Superior temporal gyrus (tissue), 1 donor: ENCODE results near the gene TSPAN3.

Source experiments
- DNase-seq: peaks from one replicate; pipeline ENCODE4 v3.0.0-alpha.2; 2016; ENCODE audit errors: extremely low spot score

The TSPAN3 gene

DNA sequence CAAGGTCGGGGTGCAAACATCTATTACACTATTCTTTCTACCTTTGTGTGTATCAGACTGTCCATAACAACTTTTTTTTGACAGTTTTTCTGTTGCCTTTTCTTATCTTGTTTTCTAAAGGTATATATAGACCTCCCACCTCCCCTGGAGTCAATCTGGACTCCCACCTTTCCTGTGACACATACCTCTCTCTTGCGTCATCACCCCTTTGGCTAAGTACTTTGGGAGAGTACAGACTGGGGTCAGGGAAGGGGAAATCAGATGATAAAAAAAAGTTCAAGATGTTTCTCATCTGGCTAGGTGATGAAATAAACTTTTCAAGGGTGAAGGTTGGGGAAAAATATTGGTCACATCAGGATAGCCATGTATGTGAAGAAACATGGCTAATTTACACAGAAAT lies 17.2 kb downstream of the TSPAN3 start:
- DNase-seq: no peak

DNA sequence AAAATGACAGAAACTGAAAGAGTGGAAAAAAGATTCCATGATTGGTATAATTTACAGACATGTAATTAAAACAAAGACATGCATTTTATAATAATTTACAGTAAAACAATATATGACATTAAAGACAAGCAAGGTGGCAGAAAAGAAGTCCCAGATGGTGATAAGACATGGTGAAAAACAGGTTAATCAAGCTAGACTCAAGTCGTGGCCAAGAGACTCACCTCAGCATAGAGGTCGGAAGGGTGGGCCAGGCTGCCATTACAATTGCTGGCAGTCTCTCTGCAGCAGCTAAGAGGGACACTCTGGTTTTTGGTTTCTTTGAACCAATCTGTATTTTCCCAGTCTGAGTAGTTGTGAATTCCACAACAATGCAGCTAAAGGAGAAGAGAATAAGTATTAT lies 18.4 kb downstream of the TSPAN3 start:
- DNase-seq: no peak

DNA sequence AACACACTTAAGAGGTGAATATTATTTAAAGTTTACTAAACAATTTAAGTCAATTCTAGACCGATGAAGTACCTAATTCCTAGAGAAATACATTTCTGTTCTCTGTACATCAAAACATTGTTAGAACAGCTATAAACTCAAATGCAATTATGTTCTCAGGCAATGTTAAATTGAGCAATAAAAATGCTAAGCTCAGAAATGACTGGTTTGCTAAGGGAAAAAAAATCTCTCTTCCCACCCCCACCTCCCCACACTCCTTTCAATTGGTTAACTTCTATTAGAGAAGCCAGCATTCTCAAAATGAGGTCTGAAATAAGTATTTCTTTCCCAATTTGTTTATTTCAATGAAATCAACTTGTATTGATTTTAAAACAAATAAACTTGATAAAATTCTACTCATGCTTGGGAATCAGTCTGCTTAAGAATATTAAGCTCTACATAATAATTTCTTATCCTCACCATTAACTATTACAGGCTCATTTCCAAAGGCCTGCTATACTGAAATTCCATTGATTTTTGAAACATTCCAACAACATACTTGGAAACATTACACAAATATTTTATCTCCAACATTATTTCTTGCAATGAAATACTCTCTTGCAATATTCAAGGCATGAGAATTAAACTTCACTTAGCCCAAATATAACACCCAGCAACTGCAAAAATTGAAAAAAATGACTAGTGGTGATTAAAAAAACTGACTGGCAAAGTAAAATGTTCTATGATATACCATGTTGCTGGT lies 22.6 kb downstream of the TSPAN3 start:
- no peak for DNase-seq

DNA sequence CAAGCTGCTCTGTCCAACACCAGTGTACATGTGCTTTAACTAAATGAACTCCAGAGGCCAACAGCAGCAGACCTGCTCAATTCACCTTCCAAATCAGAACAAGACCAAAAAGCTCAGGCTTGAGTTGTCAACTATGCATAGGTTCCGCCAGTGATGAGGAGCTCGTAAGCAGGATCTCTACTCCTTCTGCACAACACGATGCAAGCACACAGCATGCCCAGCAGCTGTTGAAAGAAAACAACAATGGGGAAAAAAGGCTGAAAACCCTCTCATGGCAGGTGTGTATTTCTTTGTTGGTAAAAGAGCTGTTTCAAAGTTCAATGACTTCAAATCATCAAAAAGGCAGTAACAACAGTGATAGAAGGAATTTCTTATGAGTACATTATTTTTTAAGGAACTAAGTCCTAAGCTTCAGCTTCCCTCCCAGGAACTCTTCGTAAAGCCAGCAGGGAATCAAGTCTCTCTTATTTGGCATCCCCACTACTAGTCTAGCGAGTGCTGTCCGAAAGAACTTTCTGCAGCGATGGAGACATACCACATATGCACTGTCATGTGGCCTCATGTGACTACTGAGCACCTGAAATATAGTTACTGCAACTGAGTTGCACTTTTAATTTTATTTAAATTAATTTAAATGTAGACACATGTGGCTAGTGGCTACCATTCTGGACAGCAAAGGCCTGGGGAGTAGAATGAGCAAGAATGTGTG lies 24.1 kb downstream of the TSPAN3 start:
- DNase-seq: no peak

DNA sequence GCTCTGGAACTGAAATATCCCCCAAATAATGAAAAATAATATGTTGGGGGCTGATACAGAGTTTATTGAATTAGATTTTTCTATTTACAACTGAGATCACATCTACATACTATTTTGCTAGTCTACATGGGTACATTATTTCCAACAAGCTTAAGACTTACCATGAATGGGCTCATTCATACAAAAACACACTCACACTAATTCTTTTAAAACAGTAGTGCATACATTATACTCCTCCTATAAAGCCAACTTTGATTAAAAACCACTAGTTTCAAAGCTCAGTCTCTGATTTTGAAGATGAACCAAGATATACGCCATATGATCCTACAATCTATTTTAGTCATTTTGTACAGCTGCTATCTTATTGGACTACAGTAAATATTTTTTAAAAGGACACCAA lies 24.9 kb downstream of the TSPAN3 start:
- DNase-seq: no peak

DNA sequence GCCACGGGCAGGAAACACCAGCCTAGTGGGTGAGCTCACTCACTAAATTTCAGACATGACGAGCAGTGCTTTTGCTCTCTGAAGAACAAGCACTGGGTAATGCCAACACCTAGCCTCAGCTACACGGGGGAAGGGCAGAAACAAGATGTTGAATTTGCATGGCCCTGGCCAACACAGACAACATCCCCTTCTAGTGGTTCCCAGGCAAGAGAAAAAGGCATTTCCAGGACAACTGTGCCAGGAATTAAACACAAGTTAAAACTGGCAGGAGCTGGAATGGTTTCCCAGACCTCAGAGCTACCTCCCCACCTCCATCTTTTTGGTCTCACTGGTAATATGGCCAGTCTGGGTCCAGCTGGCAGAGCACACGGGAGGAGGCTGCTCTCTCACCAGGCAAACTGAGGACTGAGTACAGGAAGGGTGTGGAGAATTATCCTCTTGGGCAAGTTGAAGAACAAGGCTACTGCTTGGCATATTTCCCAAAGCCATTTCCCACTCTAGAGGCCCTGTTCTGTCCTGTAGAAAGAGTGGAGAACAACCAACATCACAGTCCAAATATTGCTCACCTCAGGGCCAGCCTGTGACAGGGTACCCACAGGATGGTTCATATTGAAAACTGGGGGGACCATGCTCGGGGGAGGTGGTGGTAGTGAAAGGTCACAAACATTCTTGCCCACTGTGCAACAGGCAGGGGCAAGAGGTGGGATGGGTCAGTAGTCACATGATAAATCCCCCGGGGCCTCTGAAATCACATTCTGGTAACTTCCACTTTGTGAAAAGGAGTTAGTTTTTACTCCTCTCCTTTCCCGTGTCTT lies 26.5 kb downstream of the TSPAN3 start:
- no peak for DNase-seq

DNA sequence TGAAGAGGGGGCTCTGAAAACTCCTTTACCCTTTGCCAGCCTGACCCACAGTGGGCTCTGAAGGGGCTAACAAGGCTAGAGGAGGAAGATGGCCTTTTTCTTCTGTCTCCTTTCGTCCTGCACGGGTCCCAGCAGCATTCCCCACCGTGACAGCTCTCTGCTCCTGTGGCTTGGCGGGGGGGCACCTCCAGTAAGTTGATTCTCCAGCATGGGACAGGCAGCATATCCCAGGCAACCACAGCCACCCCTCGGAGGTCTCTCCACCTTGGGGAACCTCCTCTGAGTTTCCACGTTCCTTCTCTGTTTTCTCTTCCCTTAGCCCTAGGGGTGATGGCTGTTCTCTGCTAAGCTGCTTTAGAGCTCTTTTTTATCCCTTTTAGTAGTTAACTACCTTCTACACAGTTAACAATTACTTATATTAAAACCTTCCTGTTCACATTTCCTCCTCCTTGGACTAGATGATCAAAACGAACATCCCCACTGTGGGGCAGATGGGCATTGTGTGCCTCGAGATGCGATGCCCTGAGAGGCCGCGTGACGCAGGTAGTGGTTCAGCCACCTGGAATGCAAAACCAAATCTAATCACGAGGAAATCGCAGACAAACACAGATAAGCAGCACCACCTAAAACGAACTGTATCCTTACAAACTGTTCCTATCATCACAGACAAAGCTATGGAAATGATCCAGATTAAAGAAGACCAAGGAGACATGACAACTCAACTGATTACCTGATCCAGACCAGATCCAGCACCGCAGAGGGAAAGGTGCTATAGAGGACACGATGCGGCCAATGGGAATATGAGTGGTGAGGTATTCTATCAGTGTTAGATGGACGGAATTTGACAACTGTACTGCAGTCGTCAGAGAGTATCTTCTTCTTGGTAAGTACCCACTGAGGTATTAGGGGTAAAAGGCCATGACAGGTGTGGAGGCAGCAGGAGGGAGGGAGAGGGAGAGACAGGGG lies 27.7 kb downstream of the TSPAN3 start:
- DNase-seq: no peak

DNA sequence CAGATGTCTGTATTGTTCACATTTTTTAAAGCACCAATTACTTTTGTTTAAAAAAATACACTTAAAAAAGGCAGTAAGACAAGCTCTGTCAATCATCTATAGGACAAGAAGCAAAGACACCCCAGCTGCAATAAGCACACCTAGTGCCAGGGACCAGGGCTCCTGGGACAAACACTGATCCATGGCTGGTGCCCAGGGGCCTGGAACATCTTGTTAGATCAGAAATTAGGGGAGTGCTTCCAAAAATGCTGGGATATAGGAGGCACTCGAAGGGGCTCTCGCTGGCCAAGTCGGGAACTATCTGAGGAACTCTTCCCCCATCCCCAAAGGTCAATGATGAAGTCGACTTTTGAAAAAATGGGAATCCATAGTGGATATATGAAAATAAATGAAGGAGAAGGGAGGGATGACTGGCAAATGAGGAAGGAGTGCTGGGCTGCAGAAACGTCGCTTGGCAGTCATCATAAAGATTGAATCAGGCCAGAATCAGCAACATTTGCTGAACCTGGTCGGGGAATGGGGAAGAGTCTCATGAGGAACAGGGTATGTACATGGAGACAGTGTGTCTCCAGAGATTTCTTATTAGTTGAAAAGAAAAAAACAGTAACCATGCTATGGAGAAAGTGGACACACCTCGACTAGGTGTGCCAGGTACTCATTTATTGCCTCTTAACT lies 28.5 kb downstream of the TSPAN3 start:
- DNase-seq: no peak

DNA sequence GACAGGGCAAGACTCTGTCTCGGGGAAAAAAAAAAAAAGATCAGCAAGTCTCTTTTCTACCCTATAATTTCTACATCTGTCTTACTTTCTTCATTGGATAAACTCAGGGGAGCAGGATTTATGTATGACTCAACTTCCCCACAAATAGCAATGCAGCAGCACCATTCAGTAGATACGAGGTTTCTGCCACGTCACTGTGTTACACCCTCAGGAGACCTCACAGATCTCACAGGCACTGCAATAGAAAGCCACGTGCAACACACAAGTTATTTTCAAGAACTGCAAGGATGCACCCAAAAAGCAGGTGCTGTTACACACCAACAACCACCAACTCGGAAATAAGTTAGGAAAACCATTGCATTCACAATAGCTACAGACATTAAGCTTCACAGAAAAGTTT lies 30.2 kb downstream of the TSPAN3 start:
- DNase-seq: no peak

DNA sequence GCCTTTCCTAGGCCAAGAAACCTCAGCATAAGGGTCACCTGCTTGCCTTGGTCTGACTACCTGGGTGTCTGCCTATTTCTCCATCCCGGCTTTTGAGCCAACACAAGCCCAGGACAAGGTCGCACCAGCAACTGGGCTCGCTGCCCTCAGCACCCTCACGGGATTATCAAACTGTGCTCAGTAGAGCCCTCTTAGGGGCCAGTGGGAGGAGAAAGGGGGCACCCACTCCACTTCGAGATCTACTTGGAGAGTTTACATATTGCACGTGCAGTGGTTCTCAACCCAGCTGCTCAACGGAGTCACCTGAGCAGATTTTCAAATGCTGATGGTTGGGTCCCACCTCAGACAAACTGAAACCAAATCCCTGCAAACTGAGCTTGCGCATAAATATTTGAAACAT lies 31.1 kb downstream of the TSPAN3 start:
- no peak for DNase-seq

DNA sequence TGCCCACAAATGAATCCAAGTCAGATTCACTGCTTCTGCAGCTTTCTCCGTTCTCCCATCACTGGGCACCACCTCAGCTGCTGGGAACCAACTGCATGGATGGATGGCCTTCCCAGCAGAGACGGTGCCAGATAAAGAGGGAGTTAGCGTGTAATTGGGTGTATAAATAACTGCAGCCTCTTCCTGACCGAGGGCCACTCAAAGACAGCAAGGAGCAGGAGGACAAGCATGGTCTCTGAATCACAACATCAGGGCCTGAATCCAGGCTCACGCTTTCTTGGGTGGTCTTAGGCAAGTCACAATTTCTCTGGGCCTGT lies 31.7 kb downstream of the TSPAN3 start:
- no peak for DNase-seq

DNA sequence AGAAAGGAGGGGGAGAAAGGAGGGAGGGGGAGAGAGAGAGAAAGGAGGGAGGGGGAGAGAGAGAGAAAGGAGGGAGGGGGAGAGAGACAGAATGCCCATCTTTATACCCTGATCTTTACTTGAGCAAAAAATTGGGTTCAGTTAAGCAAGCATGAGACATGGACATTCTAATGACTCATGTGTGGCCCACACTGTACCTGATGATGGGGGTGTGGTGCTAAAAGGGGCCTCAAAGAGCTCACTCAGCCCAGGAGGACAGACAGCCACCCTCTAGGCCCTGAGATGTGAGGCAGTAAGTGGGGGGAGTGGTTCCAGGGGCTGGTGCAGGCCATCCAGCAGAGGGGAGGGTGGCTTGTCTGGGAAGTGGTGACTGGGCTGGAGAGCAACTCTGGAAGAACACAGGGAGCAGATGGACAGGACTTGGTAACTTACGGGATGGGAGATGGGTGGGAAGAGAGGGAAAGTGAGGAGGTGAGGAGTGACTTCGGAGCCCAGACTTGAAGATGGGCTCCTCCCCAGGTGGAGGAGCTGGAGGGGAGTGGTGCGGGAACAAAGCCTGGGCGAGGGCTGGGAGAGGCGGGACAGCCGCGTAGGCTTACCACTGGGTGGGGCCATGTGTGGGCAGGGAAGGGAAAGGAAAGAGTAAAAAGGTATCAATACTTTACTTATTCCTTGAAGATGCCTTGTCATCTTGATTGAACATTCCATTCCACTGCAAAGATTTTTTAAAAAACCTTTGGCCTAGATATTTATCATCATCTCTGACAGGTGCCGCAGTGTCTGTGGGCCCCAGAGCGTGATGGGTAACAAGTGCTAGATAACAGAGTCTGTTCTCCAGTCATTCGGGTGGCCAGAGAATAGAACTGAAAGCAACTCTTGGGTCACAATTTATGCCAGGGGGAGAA lies 32.3 kb downstream of the TSPAN3 start:
- no peak for DNase-seq

DNA sequence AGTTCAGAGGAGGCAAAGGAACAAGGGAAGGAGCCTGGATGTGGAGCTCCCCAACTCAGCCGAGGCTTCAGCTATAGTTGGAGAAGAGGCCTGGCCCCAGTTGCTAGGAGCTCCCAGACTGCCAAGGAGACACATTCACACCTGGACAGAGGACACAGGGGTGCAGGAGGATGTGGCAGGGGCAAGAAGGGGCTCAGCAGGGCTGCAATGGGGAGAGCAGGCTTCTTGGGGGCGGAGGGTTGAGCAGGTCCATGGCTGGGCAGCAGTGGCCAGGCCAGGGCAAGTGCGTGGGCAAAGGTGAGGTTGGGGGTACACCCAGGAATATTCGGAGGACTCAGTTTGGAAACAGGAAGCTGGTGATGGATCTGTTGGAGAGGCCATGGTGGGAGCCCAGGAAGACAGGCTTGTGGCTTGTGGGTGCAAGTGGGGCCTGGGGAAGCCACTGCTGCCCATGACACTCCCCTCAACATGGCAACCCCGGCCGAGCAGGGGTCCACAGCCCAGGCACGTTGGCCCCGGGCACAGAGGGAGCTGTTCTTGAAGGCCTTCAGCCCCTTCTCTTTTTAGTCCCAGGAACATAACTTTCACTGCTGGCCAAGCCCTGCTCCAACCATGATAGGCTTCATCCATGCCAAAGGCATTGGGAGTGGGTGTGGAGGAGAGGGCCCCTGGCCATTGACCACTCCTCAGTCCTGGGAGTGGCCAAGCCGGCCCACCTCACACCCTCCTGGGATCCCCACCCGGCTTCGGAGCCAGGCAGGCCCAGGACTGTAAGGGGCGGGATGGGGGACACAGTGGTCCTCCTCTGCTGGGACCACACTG lies 33.3 kb downstream of the TSPAN3 start:
- no peak for DNase-seq

DNA sequence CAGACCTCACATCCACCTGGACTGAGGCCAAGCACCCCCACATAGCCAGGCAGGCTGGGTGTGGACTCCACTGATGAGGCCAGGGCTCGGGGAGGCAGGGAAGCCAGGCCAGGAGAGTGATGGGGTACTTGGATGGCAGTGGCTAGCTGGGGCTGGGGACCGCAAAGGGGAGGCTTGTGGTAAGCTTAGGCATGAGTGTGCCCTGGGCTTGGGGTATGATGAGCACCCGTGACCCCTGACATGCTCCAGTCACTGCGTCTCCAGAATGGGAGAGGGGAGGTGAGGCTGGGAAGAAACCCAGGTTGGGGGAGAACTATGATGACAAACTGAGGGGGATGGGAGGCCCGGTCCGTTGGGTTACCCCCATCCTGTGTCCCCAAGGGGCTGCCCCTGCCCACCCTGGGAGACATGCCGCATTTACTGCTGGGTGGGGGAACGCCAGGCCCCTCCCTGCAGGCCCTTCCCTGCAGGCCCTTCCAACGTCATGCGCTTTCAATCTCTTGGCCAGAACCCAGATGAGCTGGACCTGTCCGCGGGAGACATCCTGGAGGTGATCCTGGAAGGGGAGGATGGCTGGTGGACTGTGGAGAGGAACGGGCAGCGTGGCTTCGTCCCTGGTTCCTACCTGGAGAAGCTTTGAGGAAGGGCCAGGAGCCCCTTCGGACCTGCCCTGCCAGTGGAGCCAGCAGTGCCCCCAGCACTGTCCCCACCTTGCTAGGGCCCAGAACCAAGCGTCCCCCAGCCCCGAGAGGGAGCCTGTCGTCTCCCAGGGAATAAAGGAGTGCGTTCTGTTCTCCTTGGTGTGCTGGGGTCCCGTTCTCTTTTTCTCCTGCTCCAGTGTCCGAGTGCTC lies 34.1 kb downstream of the TSPAN3 start:
- DNase-seq: no peak

DNA sequence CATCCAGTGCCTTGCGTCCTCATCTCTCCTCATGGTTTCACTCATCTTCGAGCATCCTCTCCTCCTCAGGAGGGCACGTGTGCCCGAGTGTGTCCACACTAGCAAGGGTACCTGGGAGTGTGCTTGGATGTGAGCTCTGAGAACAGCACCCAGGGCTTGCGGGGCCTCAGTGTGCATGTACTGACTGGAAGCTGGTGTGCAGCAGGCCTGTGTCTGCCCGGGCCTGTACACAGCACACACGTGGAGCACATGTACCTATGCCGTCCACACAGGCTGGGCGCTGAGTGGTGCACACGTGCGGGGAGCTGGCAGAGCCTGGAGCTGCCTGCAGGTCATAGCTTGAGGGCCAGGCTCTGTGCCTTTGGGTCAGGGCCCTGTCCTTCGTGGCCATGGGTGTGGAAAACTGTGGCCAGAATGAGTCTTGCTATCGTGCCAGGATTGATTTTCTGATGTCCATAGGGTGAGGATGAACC lies 34.9 kb downstream of the TSPAN3 start:
- DNase-seq: no peak

DNA sequence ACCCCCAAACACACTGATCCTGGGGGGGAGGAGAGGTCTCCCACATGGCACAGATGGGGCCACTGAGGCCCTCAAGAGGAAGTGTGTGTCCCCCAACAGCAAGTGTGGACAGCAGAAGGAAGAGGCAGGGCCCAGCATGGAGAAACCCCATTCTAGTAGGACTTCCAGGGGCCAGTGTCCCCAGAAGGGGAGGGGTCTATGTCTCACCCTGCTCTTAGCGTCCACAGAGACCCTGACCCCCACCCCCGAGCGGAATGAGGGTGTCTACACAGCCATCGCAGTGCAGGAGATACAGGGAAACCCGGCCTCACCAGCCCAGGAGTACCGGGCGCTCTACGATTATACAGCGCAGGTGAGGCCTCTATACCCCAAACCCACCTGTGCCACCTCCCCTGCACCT lies 35.3 kb downstream of the TSPAN3 start:
- no peak for DNase-seq

DNA sequence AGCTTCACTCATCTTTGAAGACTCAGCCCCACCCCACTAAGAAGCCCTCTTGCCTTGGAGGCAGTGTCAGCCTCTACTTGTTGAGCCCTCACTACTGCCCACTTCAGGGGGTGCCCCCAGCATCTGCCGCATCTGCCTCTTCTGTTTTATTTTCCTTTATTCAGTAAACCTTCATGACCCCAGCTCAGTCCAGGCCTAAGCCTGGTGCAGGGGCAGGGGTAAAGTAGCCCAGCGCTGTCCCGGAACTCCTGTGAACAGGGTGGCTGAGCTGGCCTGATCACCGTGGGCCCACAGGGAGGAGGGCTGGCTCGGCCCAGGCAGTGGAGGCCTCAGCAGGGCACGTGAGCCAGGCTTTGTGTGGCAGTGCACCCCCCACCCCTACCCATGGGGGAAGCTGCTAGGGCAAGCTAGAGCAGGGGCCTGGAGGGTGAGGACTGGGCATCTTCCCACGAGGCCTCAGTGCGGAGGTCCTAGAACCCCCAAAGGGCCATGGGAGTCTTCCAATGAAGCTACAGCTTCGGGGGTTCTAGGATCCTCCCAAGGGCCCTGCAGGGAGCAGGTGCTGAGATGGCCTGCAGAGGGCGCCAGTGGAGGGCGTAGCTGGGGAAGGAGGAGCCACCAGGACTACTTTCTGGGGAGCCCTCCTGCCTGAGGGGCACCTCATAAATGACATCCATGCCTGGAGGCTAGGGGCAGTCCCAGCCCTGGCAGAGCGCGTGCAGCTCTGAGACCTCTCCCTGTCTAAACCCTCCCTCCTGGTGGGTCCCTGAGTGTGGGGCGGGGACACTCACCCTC lies 36.0 kb downstream of the TSPAN3 start:
- no peak for DNase-seq
